Stimulated activated CD4-positive, alpha-beta T cell treated with anti-CD3 and anti-CD28 coated beads, Interleukin-15, amount 100 ng/mL, for 1 hour (primary cell): Measurements from ENCODE around the gene CREM.

Source experiments
- DNase-seq, 2 donors: peaks; one replicate each; pipeline ENCODE4 v3.0.0-alpha.2; 2020; ENCODE audit warnings: low read depth in 1 of 2, low spot score in 1 of 2

CREM gene

GRCh38 chr10:35218339-35218955 is 91.8 kb downstream of the CREM start:
- DNase-seq: peak; percentile 53 to 61

DNA sequence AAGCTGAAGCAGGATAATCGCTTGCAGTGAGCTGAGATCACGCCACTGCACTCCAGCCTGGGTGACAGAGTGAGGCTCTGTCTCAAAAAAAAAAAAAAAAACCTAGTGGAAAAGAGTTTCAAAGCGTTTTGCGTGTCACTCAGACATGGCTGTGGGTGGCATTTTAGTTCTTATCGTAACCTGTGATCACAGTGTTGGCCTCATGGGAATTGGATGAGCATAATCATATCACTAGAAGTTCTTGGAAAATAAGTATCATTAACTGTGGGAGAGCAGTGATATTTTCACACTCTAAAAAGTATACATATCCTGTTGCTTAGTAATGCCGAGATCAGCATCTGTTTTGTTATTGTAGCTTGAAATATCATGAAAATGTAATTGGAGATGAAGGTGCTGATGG is 92.6 kb downstream of the CREM start:
- no peak for DNase-seq

- DNase-seq: no peak
Observed at GRCh38 chr10:35219891-35220890, 93.5 kb downstream of the CREM start.

- DNase-seq: no peak
Observed at GRCh38 chr10:35223016-35223415, 96.4 kb downstream of the CREM start.

GRCh38 chr10:35224045-35224740 is 97.5 kb downstream of the CREM start:
- DNase-seq: no peak

DNA sequence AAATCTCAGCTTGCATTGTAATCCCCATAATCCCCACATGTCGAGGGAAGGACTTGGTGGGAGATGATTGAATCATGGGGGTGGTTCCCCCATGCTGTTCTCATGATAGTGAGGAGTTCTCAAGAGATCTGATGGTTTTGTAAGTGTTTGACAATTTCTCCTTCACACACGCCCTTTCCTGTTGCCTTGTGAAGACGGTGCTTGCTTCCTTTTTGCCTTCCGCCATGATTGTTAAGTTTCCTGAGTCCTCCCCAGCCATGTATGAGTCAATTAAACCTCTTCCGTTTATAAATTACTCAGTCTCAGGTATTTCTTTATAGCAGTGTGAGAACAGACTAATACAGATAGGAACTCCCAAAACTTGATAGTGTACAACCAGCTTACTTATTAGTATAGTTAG is 98.6 kb downstream of the CREM start:
- DNase-seq: no peak

GRCh38 chr10:35226507-35226906 is 99.9 kb downstream of the CREM start:
- no peak for DNase-seq

GRCh38 chr10:35228058-35228457 is 101.4 kb downstream of the CREM start:
- DNase-seq: no peak

DNA sequence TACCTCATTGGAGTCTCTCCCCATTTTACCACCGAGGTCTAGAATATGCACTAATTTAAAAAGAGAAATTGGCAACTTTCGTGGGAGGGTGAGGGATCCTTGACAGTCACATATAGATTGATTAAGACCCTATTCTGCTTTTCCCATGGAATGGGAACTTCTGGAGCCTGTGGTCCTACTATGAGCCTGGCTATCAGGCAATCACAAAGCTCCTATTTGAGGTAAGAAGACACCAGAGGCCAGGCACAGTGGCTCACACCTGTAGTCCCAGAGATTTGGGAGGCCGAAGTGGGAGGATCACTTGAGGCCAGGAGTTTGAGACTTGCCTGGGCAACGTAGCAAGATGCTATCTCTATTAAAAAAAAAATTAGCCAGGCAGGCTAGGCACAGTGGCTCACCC is 105.0 kb downstream of the CREM start:
- no peak for DNase-seq

DNA sequence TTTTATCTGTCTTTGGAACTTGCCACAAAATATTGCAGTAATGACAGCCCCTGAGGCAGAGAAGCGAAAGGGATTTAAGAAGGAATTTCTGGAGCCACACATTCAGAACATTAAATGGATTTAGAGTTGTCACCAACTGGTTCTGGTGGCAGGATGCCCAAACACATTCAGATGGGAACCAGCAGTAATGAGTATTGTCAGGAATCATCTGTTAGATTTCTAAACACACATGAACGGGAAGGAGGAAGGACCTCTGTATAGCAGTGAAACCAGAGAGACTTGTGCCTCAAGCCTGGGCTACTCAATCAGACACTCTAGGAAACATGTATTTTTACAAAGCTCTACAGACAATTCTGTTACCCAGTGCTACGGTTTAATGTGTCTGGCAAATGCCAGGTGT is 105.9 kb downstream of the CREM start:
- no peak for DNase-seq

- DNase-seq: no peak
Observed at GRCh38 chr10:35234073-35234472, 107.4 kb downstream of the CREM start.

DNA sequence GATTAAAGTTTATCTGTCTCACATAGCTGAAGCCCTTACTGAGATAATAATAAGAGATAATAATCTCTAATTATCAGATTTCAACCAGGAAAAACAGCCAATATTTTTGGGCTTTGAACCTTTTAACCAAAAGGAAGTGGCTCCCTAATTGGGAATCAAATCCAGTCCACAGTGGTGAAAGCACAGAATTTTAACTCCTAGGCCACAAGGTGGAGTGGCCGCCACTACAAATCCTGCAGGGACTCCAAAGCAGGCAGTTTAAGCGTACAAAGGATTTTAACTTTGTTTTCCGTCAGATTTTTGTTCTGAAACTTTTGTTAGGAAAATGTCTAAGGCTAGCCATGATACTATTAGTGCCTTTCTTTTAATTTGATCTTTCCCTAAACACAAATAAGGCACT is 110.1 kb downstream of the CREM start:
- no peak for DNase-seq

DNA sequence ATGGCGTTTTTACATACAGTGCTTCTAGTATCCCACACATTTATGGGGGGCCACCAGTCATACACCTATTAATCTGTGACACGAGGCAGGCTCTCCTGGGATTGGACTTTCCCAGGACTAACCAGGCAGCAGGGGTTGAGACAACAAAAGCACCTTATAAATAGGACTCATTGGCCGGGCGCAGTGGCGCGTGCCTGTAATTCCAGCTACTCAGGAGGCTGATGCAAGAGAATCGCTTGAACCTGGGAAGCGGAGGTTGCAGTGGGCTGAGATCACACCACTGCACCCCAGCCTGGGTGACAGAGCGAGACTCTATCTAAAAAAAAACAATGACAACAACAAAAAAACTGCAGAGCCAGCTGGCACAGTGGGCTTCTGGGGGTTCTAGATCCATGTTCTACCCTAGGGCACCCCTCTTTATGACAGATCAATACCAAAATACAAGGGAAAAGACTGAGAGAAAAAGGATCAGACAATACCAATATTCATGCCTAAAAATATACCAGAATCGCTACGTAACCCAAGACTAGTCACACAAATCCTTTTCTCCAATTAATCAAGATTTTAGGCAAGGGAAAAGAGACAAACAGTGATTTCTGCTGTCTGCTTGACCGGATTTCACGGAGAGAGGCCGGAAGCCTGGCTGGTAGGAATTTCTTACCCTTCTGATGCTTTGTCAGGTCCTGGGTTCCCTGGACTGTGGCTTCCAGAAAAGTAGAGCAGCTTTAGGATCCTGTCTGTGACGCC is 111.3 kb downstream of the CREM start:
- no peak for DNase-seq

DNA sequence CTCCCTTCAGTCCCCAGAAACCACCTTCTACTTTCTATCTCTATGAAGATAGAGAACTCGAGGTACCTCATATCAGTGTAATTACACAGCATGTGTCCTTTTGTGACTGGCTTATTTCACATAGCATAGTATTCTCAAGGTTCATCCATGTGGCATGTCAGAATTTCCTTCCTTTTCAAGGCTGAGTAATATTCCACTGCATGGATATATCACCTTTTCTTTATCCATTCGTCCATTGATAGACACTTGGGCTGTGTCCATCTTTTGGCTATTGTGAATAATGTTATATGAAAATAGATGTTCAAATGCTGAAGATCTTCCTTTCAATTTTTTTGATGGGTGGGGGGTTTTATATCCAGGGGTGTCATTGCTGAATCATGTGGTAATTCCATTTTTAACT is 117.9 kb downstream of the CREM start:
- DNase-seq: no peak

GRCh38 chr10:35246770-35247343 is 120.2 kb downstream of the CREM start:
- no peak for DNase-seq

GRCh38 chr10:35251373-35252100 is 124.9 kb downstream of the CREM start:
- no peak for DNase-seq

DNA sequence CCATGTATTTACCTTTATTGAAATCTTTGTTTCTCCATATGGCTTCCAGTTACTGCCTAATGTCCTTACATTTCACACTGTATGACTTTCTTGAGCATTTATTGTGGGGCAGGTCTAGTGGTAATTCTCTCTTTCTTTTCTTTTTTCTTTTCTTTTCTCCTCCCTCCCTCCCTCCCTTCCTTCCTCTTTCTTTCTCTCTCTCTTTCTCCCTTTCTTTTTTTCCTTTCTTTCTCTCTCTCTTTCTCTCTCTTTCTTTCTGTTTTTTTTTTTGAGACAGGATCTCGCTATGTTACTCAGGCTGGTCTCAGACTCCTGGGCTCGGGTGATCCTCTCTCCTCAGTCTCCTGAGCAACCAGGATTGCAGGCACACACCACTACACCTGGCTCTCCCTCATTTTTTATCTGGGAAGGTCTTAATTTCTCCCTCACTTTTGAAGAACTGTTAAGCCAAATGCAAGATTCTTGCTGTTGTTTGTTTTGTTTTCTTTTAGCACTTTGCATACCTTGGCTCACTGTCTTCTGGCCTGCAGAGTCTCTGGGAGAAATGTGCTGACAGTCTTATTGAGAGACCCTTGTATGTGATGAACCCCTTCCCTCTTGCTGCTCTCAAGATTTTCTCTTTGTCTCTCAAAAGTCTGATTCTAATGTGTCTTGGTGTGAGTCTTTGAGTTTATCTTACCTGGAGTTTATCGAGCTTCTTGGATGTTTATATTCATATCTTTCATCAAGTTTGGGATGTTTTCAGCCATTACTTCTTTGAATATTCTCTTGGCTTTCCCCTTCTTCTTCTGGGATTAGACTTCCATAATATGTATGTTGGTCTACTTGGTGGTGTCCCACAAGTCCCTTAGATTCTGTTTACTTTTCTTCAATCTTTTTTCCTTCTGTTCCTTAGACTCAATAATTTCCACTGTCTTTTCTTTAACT is 130.7 kb downstream of the CREM start:
- no peak for DNase-seq

- DNase-seq: no peak
Observed at GRCh38 chr10:35259769-35260397, 133.2 kb downstream of the CREM start.

DNA sequence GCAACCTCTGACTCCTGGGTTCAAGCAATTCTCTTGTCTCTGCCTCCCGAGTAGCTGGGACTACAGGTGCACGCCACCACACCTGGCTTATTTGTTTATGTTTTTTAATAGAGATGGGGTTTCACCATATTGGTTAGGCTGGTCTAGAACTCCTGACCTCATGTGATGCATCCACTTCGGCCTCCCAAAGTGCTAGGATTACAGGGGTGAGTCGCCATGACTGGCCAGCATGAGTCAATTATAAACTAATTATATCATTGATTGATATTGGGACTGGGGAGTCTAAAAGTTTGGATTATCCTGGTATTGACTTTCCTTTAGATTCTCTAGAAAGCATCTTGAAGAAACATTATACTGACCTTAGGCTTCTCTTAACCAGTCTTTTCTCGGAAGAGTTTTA is 135.8 kb downstream of the CREM start:
- no peak for DNase-seq
